Hair follicle dermal papilla cell (primary cell): ENCODE data around the gene PCDHAC1. TPM values are rescaled to one million over a fixed set of nuclear protein-coding genes. Genes with fewer than 3 reads are reported as not detected.

ENCODE experiments used
- small RNA-seq: library from RNA; depleted of rRNA; stranded (forward); fragments of <200 nt; gene quantifications from one replicate; pipeline ENCODE3, GENCODE V24; 2012
- total RNA-seq: library from RNA; depleted of rRNA; stranded (reverse); fragments of >200 nt; gene quantifications from 2 replicates; pipeline ENCODE4 v1.2.3, GENCODE V29; 2012

The PCDHAC1 gene, protein sequence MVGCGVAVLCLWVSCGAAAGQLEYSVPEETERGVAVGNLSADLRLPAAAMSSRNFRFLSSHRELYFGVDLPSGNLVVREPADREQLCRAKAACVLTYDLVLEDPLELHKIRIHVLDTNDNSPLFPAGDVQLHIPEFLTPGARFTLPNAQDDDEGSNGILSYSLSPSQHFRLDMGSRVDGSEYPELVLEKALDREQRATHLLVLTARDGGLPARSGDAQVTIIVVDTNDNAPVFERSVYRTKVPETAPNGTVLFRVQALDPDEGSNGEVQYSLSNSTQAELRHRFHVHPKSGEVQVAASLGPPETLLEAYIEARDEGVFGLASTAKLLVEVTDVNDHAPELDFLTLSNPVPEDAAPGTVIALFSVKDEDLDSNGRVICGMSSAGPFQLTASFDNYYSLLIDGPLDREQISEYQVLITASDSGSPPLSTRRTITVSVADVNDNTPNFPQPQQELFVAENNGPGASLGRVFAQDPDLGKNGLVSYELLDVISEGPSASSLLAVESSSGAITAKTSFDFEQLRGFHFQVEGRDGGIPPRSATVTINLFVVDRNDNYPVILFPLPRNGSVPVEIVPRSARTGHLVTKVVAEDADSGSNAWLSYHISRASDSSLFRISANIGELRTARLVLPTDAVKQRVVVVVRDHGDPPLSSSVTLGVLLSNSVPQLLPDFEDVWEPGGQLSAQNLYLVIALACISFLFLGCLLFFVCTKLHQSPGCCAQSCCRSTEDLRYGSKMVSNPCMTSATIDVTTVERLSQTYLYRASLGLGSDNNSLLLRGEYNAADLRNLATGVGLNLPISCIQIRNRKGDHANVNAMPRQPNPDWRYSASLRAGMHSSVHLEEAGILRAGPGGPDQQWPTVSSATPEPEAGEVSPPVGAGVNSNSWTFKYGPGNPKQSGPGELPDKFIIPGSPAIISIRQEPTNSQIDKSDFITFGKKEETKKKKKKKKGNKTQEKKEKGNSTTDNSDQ
- 0.36 and 0.49 TPM in 2 replicates for total RNA-seq

DNA sequence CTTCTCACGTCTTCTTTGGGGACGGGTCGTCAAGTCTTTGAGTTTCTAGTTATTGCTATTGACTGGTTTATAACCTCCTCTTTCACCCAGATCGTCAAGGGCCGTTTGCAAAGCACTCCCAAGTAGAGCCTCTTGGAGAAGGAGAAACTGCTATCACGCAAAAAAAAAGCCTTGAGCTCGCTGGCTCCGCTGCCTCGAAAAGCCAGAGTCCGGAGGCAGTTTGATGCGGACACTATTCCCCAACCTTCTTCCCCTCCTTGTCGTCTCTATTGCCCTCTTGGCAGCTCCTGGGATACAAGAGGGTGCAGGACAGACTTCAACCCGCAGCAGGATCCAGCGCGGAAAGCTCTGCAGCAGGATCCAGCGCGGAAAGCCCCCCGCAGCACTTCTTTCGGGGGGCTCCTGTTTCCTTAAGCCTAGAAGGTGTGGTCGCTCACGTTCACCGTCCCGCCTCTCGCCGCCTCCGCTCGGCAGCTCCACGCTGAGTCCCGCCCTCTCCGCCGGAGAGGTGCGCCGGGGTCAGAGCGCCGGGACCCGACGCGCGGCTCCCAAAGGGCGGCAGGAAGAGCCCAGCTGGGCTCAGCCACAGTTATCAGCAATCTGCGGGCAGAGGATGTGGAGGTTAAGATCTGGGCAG is at the start of gene PCDHAC1:
Gene PCDHAC1 (plus strand): TSS at position 494 of the 637 bp plus-strand sequence. CDS start 594 bp downstream, outside the sequence.

DNA sequence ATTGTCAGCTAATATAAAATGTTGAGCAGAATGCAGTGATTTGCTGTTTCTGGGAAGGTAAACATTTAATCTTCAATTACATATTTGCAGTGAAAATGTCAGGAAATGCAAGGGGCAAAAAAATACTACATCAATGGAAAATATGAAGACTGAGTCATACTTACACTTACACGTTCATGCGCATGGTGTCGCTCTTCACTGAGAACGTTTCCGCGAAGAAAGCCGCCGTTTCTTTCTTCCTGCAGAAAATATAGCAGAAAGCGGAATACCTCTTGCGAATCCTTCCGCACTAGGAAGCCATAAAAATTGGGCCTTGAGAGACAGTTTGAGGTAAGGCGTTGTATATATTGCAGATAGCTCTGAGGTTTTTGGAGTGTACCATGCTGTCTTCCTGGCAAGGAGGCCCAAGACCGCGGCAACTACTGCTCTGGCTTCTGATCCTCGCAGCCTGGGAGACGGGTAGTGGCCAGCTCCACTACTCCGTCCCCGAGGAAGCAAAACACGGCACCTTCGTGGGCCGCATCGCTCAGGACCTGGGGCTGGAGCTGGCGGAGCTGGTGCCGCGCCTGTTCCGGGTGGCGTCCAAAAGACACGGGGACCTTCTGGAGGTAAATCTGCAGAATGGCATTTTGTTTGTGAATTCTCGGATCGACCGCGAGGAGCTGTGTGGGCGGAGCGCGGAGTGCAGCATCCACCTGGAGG is 44.1 kb upstream of the PCDHAC1 start, which contains the start of gene PCDHA13:
Gene PCDHA13 (plus strand): TSS at position 236 of the 702 bp plus-strand sequence. CDS start 145 bp downstream, at position 381.

DNA sequence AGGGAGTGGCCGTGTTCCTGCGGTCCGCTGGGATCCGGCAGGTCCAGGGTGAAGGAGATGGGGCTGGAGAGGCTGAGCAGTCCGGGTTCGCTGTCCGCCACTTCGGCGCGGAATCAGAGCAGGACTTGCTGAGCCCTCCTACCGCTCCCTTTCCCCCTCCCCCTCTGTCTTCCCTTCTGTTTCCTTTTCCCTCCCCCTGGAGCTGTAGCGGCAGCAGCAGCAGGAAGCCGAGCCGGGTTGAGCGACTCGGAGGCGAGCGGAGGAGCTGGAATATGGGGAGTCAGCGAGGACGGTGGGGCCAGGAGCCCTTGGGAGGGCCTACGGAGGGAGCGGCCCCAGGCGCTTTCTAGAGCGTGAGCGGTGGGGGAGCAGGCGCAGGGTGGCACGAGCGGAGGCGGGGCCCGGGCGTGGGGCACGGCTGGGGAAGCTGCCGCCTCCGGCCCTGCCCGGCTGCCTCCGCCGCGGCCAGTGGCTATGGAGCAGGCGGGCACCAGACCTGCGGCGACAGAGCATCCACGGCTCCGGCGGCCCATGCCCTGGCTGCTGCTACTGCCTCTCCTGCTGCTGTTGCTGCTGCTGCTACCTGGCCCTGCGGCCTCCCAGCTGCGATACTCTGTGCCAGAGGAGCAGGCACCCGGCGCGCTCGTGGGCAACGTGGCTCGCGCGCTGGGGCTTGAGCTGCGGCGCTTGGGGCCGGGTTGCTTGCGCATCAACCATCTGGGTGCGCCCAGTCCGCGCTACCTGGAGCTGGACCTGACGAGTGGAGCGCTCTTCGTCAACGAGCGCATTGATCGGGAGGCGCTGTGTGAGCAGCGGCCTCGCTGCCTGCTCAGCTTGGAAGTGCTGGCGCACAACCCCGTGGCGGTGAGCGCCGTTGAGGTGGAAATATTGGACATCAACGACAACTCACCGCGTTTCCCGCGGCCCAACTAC is 40.5 kb downstream of the PCDHAC1 start, which contains the start of gene PCDHAC2:
Gene PCDHAC2 (plus strand): TSS at position 184 of the 933 bp plus-strand sequence. CDS start 291 bp downstream, at position 475.

Small RNA genes lying within 50 kb of the gene (small RNA-seq; reads per million reads assigned to genes)
- not detected for gene AC010223.1

Other genes starting within 250 kb of the PCDHAC1 start
- 46.7 and 49.7 TPM in 2 replicates for gene HARS1, start 234.9 kb upstream of the PCDHAC1 start, total RNA-seq
- gene HARS2, start 234.8 kb upstream of the PCDHAC1 start, total RNA-seq = 22.2 and 23.5 TPM in 2 replicates
- gene ZMAT2, start 225.9 kb upstream of the PCDHAC1 start, total RNA-seq = 24.3 and 24.4 TPM in 2 replicates
- under 0.01 TPM in 1 of 2 replicates, not detected in the other for gene PCDHA1, start 140.2 kb upstream of the PCDHAC1 start, total RNA-seq
- gene PCDHA2, start 131.4 kb upstream of the PCDHAC1 start, total RNA-seq = 0.12 and 0.16 TPM in 2 replicates
- gene PCDHA3, start 125.2 kb upstream of the PCDHAC1 start, total RNA-seq = 0.32 and 0.61 TPM in 2 replicates
- gene PCDHA4, start 119.2 kb upstream of the PCDHAC1 start, total RNA-seq = 0.49 and 1.1 TPM in 2 replicates
- gene PCDHA5, start 104.7 kb upstream of the PCDHAC1 start, total RNA-seq = 0.16 and 0.24 TPM in 2 replicates
- gene PCDHA6, start 98.3 kb upstream of the PCDHAC1 start, total RNA-seq = 1.1 and 2.1 TPM in 2 replicates
- gene PCDHA7, start 92.0 kb upstream of the PCDHAC1 start, total RNA-seq = 0.36 and 0.49 TPM in 2 replicates
- 0.16 and 0.24 TPM in 2 replicates for gene PCDHA8, start 85.1 kb upstream of the PCDHAC1 start, total RNA-seq
- 0.16 and 0.36 TPM in 2 replicates for gene PCDHA9, start 77.9 kb upstream of the PCDHAC1 start, total RNA-seq
- 0.32 and 0.85 TPM in 2 replicates for gene PCDHA10, start 70.4 kb upstream of the PCDHAC1 start, total RNA-seq
- 0.24 and 0.49 TPM in 2 replicates for gene PCDHA11, start 57.3 kb upstream of the PCDHAC1 start, total RNA-seq
- gene PCDHA12, start 51.0 kb upstream of the PCDHAC1 start, total RNA-seq = 0.16 and 0.36 TPM in 2 replicates
- 0.32 and 0.36 TPM in 2 replicates for gene PCDHA13, start 44.2 kb upstream of the PCDHAC1 start, total RNA-seq
- gene PCDHAC2, start 40.2 kb downstream of the PCDHAC1 start, total RNA-seq = 0.73 and 1.8 TPM in 2 replicates
- gene PCDHB1, start 125.1 kb downstream of the PCDHAC1 start, total RNA-seq = not detected in 2 replicates
- gene PCDHB2, start 168.3 kb downstream of the PCDHAC1 start, total RNA-seq = 6.8 and 7.0 TPM in 2 replicates
- gene PCDHB3, start 174.2 kb downstream of the PCDHAC1 start, total RNA-seq = 1.2 and 1.8 TPM in 2 replicates
- gene PCDHB4, start 195.5 kb downstream of the PCDHAC1 start, total RNA-seq = 0.49 TPM in 2 replicates
- gene PCDHB5, start 208.9 kb downstream of the PCDHAC1 start, total RNA-seq = 1.1 and 1.2 TPM in 2 replicates
- 0.49 and 0.73 TPM in 2 replicates for gene PCDHB6, start 223.8 kb downstream of the PCDHAC1 start, total RNA-seq
- gene PCDHB7, start 246.3 kb downstream of the PCDHAC1 start, total RNA-seq = 1.1 and 2.1 TPM in 2 replicates